Rectal smooth muscle tissue (tissue), 1 donor: ENCODE results near the gene PNPO.

Source experiments
- H3K27ac ChIP-seq: one replicate; pipeline ENCODE4 v1.7.0; 2013; ENCODE audit warnings: low read depth, low read length, inconsistent platforms
- H3K27me3 ChIP-seq: one replicate; pipeline ENCODE4 v1.7.0; 2013; ENCODE audit warnings: low read length; ENCODE audit not compliant: control insufficient read depth, insufficient read depth
- H3K36me3 ChIP-seq: one replicate; pipeline ENCODE4 v1.7.0; 2013; ENCODE audit warnings: low read length; ENCODE audit not compliant: control insufficient read depth, insufficient read depth
- H3K4me1 ChIP-seq: one replicate; pipeline ENCODE4 v1.7.0; 2013; ENCODE audit warnings: low read length; ENCODE audit not compliant: control insufficient read depth, insufficient read depth
- H3K4me3 ChIP-seq: one replicate; pipeline ENCODE4 v1.7.0; 2013; ENCODE audit warnings: low read length
- H3K9ac ChIP-seq: one replicate; pipeline ENCODE4 v1.7.0; 2013; ENCODE audit warnings: low read length

PNPO gene

GRCh38 chr17:47998044-47998443, 56.7 kb downstream of the PNPO start:
- Histone ChIP-seq H3K9ac (no peak overlapping the region), H3K4me1 (no peaks in the 10 kb centered on the region), H3K4me3 (no peak overlapping the region), H3K27ac (no peak overlapping the region), H3K36me3 (no peaks in the 10 kb centered on the region), H3K27me3 (peaks cover 2% of the 10 kb centered on the region)
